Pancreas (tissue), 10 donors: ENCODE data around the gene OLFML1. TPM values are rescaled to one million over a fixed set of nuclear protein-coding genes. Genes with fewer than 3 reads are reported as not detected.

ENCODE experiments used
- ATAC-seq, 4 donors: fragments of 200-7000 bp; cut with Tn5 transposase; one replicate each; pipeline versions ENCODE4 v1.8.0 to v1.9.1; 2020; ENCODE audit warnings: mild to moderate bottlenecking in 4 of 4, moderate library complexity in 4 of 4
- DNase-seq, 6 donors: peaks; one replicate each; pipeline ENCODE4 v3.0.0-alpha.2; 2020
- FAIRE-seq: peaks from 2 replicates; lab custom pipeline; 2012; peaks lifted over from hg19 to GRCh38; lab: Jason Lieb, UNC
- H3K27ac ChIP-seq, 4 donors: fragments of 200-600 bp; sonication (generic); 1 replicate in 3 of 4; 2 replicates in 1 of 4; pipeline versions ENCODE4 v1.5.0 to v1.8.0; 2020
- H3K27me3 ChIP-seq, 4 donors: fragments of 200-600 bp; one replicate each; pipeline ENCODE4 v1.8.0; 2021
- H3K36me3 ChIP-seq, 3 donors: fragments of 200-600 bp; sonication (generic) in 1 of 3; one replicate each; pipeline versions ENCODE4 v1.5.0 to v1.8.0; 2020 to 2021
- H3K4me1 ChIP-seq, 3 donors: fragments of 200-600 bp; one replicate each; pipeline ENCODE4 v1.8.0; 2021
- H3K4me3 ChIP-seq, 4 donors: fragments of 200-600 bp; sonication (generic) in 2 of 4; one replicate each; pipeline versions ENCODE4 v1.5.0 to v1.8.0; 2020 to 2021
- H3K9me3 ChIP-seq, 4 donors: fragments of 200-600 bp; one replicate each; pipeline ENCODE4 v1.8.0; 2021
- WGBS, 2 donors: extraction: QIAGEN DNeasy Blood & Tissue Kit; methylation state at CpG; one replicate each; pipeline ENCODE4 v1.1.7; 2013; 5-methylcytosine and 5-hydroxymethylcytosine counted together
- intact Hi-C, 3 donors: fragments of 100-400 bp; cut with DNase I; formaldehyde crosslinking; loops; one replicate each; pipeline versions ENCODE4 v1.11.1 to v1.14.2; 2022
- polyA plus RNA-seq, 2 donors: library from polyadenylated mRNA; stranded (reverse); fragments of 200-250 nt; gene quantifications; one replicate each; pipeline ENCODE4 v1.2.3, GENCODE V29; 2013
- total RNA-seq, 6 donors: library from RNA; stranded (reverse); fragmentation: NEBNext Ultra II Directional in 4 of 6; extraction: Animal tissue kit (Norgen Biotek cat#: 25700) in 4 of 6; gene quantifications; one replicate each; pipeline versions ENCODE4 v1.2.1 to v1.2.4, GENCODE V29; 2021 to 2023
- TF ChIP-seq, protein P1 (sequence below), 4 donors: fragments of 200-600 bp; sonication (generic) in 3 of 4; IDR thresholded peaks; one replicate each; pipeline versions ENCODE4 v1.5.0 to v1.8.0; 2021; ENCODE audit warnings: antibody characterized with exemption in 4 of 4
- donor health status: healthy with polysubstance abuse.
- donor health status: DM: no; HTN: no; CAD: no; lungs with moderate emphysema.
- donor health status: DM: no; HTN: no; CAD: no.
- donor health status: control.
- donor health status: control.
- donor health status: Bipolar disorder and iron deficiency.
- donor health status: DM: yes; HTN: yes; CAD: no.
- donor health status: DM: no; HTN: no; CAD: no.
- donor health status: DM: no; HTN: no; CAD: no.
- donor health status: DM: yes; HTN: yes; CAD: no.

OLFML1 gene
- total and polyA plus RNA-seq, 8 donors, result 0.32 to 7.0 (median 0.99) TPM

DNA sequence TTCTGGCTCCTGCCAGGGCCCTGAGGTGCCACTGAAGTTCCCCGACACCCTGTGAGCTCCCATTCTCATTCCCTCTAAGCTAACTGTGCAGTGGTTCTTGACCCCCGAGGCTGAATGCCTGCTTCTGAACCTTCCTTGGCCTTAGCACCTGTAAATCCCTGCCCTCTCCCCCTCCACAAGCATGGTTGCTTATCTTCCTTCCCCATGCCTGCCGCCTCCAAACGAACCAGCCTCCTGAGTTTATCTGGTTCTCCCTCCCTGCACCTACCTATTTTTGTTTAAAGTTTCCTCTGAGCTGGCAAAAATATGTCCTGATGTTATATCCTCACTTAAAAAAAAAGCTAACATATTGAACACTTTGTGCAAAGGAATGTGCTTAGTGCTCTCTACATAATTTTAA is 62.4 kb downstream of the OLFML1 start:
- intact Hi-C loops, result no loop called here
- ATAC-seq, result no peak
- no peak for DNase-seq
- H3K4me3 ChIP-seq, result no peak overlapping the region
- no peaks in the 10 kb centered on the region for H3K27me3 ChIP-seq
- no peaks in the 10 kb centered on the region for H3K36me3 ChIP-seq
- no peak for FAIRE-seq
- H3K27ac ChIP-seq, result no peak overlapping the region
- no peaks in the 10 kb centered on the region for H3K4me1 ChIP-seq
- TF ChIP-seq, protein P1, sequence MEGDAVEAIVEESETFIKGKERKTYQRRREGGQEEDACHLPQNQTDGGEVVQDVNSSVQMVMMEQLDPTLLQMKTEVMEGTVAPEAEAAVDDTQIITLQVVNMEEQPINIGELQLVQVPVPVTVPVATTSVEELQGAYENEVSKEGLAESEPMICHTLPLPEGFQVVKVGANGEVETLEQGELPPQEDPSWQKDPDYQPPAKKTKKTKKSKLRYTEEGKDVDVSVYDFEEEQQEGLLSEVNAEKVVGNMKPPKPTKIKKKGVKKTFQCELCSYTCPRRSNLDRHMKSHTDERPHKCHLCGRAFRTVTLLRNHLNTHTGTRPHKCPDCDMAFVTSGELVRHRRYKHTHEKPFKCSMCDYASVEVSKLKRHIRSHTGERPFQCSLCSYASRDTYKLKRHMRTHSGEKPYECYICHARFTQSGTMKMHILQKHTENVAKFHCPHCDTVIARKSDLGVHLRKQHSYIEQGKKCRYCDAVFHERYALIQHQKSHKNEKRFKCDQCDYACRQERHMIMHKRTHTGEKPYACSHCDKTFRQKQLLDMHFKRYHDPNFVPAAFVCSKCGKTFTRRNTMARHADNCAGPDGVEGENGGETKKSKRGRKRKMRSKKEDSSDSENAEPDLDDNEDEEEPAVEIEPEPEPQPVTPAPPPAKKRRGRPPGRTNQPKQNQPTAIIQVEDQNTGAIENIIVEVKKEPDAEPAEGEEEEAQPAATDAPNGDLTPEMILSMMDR (IDR thresholded peaks at IDR 0.05), result no peak
- 70 to 82% methylated on average over 4 of the region's 4 CpGs for WGBS, 2 donors
- no peaks in the 10 kb centered on the region for H3K9me3 ChIP-seq

DNA sequence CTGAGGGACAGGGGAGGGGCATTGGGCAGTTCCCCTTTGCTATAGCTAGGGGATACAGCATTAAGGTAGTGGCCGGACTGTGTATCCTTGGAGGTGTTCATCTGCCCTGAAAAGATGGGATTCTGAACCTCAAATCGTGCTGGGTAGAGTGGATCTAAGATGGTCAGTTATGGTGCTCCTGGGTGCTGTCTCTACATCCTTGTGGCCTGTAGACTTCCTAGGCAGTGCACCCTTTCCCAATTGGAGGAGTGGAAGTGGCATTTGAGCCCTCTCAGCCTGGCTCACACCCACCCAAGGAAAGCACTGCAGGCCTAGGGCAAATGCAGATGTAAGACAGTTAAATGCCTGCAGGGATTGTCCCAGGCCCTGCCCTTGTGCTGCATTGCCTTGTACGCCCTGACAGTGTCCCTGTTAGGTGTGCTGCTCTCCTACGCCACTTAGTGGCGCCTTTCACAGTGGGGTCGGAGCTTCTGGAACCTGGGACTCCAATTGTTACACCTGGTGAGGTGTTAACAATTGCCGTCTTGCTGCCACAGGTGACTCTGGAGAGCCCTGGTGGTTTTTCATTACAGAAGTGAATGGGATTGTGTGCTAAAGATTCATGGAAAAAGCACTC is 63.5 kb downstream of the OLFML1 start:
- Histone ChIP-seq H3K4me1 (no peaks in the 10 kb centered on the region), H3K9me3 (no peaks in the 10 kb centered on the region), H3K36me3 (no peaks in the 10 kb centered on the region), H3K4me3 (no peak overlapping the region), H3K27ac (no peak overlapping the region), H3K27me3 (no peaks in the 10 kb centered on the region)
- WGBS, 2 donors, result 54 to 62% methylated on average over 7 of the region's 7 CpGs
- ATAC-seq (peak in 3 of 4 donors; percentile 76 to 90 (median 76)), FAIRE-seq (no peak), DNase-seq (peak in 2 of 6 donors; percentile 42 to 66)
- intact Hi-C loops, result no loop called here
- TF ChIP-seq, protein P1 (IDR thresholded peaks at IDR 0.05), result peak in 2 of 4 donors; percentile 20 to 24

DNA sequence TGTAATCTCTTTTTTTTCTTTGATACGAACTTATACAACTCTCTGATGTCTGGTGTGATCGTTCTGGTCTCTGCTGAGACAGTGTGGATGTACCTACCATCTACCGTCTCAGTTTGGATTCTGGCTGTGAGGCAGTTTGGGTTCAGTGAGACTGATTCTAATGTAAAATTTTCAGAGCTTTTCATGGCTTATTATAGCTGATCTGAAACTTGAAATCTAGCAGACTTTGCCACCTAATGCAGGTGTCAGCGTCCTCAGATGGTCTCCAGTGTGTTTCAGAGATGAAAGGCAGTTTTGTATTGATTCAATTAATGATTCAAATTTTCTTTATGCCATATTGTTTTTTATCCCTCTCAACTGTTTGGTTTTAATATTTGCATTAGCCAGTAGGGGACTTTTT is 64.4 kb downstream of the OLFML1 start:
- Histone ChIP-seq H3K9me3 (no peaks in the 10 kb centered on the region), H3K4me1 (no peaks in the 10 kb centered on the region), H3K4me3 (no peak overlapping the region), H3K27me3 (no peaks in the 10 kb centered on the region), H3K27ac (no peak overlapping the region), H3K36me3 (no peaks in the 10 kb centered on the region)
- TF ChIP-seq, protein P1 (IDR thresholded peaks at IDR 0.05), result no peak
- WGBS, 2 donors, result 80 to 81% methylated on average over 4 of the region's 4 CpGs
- no peak for FAIRE-seq
- no peak for ATAC-seq
- no peak for DNase-seq
- intact Hi-C loops, result no loop called here

DNA sequence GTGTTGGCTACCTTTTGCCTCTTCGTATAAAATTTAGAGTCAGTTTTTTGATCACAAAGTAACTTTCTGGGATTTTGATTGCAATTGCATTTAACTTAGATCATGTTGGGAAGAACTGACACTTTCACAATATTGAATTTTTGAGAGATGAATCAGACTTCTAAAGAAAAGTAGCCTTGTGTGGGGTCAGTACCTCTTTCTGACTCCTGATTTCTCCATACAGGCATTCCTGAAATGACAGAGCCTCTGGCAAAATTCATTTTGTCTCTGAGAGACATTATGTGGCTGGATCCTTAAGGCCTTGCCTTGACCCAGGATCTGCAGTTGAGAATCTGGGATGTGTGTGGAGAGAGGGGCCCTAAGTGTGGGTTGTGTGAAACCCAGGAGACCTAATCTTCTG is 66.3 kb downstream of the OLFML1 start:
- 92 to 100% methylated on average over 1 of the region's 1 CpG for WGBS, 2 donors
- no peaks in the 10 kb centered on the region for H3K4me1 ChIP-seq
- no peak overlapping the region for H3K4me3 ChIP-seq
- H3K9me3 ChIP-seq, result no peaks in the 10 kb centered on the region
- DNase-seq, result no peak
- H3K36me3 ChIP-seq, result no peaks in the 10 kb centered on the region
- no peak overlapping the region for H3K27ac ChIP-seq
- intact Hi-C loops, result no loop called here
- TF ChIP-seq, protein P1 (IDR thresholded peaks at IDR 0.05), result no peak
- ATAC-seq, result no peak
- no peak for FAIRE-seq
- no peaks in the 10 kb centered on the region for H3K27me3 ChIP-seq

DNA sequence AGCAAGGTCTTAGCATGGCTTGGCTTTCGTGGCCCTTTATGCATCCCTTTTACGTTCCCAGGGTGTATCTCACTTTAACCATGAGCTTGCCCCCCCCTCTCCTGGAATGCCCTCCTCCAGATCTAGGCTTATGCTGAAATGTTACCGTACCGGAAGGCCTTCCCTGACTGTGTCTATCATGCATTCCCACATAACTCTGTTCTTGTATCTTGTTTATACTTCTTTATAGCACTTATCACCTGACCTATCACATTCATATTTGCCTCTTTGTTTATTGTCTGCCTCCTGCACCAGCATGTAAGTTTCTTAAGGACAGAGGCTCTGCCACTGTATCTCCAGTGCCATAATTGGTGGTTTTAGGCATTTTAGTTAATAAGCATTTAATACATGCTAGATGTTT is 67.4 kb downstream of the OLFML1 start:
- TF ChIP-seq, protein P1 (IDR thresholded peaks at IDR 0.05), result no peak
- intact Hi-C loops, result no loop called here
- Histone ChIP-seq H3K4me1 (no peaks in the 10 kb centered on the region), H3K27ac (no peak overlapping the region), H3K27me3 (no peaks in the 10 kb centered on the region), H3K4me3 (no peak overlapping the region), H3K9me3 (no peaks in the 10 kb centered on the region), H3K36me3 (no peaks in the 10 kb centered on the region)
- 89 to 96% methylated on average over 4 of the region's 4 CpGs for WGBS, 2 donors
- ATAC-seq, result no peak
- no peak for FAIRE-seq
- DNase-seq, result no peak
